HG03159 (cell line): Measurements from ENCODE around the gene AGO1.

Source experiments
- ATAC-seq: cut with Tn5 transposase; IDR thresholded peaks from one replicate; pipeline ENCODE4 v1.9.1; 2021; ENCODE audit warnings: mild to moderate bottlenecking, moderate library complexity; ENCODE audit not compliant: unreplicated experiment

The AGO1 gene

GRCh38 chr1:35882945-35883634, at the start of gene AGO1:
AGO1 (plus strand) TSS chr1:35883209; CDS start chr1:35883422, 213 bp downstream.
- ATAC-seq: peak; percentile 91

- ATAC-seq: no peak
Measured at GRCh38 chr1:35833395-35833794, 49.6 kb upstream of the AGO1 start.

- no peak for ATAC-seq
Measured at GRCh38 chr1:35834218-35834617, 48.8 kb upstream of the AGO1 start.

GRCh38 chr1:35835398-35835797, 47.6 kb upstream of the AGO1 start:
- no peak for ATAC-seq

- ATAC-seq: no peak
Measured at GRCh38 chr1:35836734-35837133, 46.3 kb upstream of the AGO1 start.

- no peak for ATAC-seq
Measured at GRCh38 chr1:35838693-35839245, 44.2 kb upstream of the AGO1 start.

- ATAC-seq: no peak
Measured at GRCh38 chr1:35844826-35845225, 38.2 kb upstream of the AGO1 start.

- no peak for ATAC-seq
Measured at GRCh38 chr1:35845766-35846165, 37.2 kb upstream of the AGO1 start.

GRCh38 chr1:35847935-35848565, 35.0 kb upstream of the AGO1 start:
- no peak for ATAC-seq

- ATAC-seq: no peak
Measured at GRCh38 chr1:35850051-35850450, 33.0 kb upstream of the AGO1 start.

GRCh38 chr1:35850716-35851115, 32.3 kb upstream of the AGO1 start:
- no peak for ATAC-seq

GRCh38 chr1:35851132-35851869, 31.7 kb upstream of the AGO1 start:
- no peak for ATAC-seq

GRCh38 chr1:35852241-35852640, 30.8 kb upstream of the AGO1 start:
- ATAC-seq: no peak

- ATAC-seq: no peak
Measured at GRCh38 chr1:35854989-35855700, 27.9 kb upstream of the AGO1 start.

GRCh38 chr1:35856964-35857363, 26.0 kb upstream of the AGO1 start:
- ATAC-seq: no peak

- ATAC-seq: no peak
Measured at GRCh38 chr1:35857830-35858229, 25.2 kb upstream of the AGO1 start.

- ATAC-seq: no peak
Measured at GRCh38 chr1:35860696-35861095, 22.3 kb upstream of the AGO1 start.

GRCh38 chr1:35863136-35863535, 19.9 kb upstream of the AGO1 start:
- ATAC-seq: no peak

GRCh38 chr1:35863881-35864625, 19.0 kb upstream of the AGO1 start:
- no peak for ATAC-seq

GRCh38 chr1:35864813-35865212, 18.2 kb upstream of the AGO1 start:
- ATAC-seq: no peak
